LNCaP clone FGC (cell line): ENCODE data around the gene EDEM2.
"Not testable (repeated sequence)": the region's sequence is repeated elsewhere in the genome, so short reads cannot be mapped to it uniquely, and the experiment has no call there.

Source experiments
- DNase-seq: peaks from one replicate; pipeline ENCODE4 v3.0.0-alpha.2; 2011; ENCODE audit warnings: low read depth
- H3K4me3 ChIP-seq: 2 replicates; pipeline ENCODE4 v1.5.1; 2011; ENCODE audit warnings: mild to moderate bottlenecking, low read depth, low read length, control low read depth
- CTCF ChIP-seq: IDR thresholded peaks from 2 replicates; pipeline ENCODE4 v1.5.1; 2012; ENCODE audit warnings: mild to moderate bottlenecking; ENCODE audit not compliant: control insufficient read depth, insufficient read depth; ENCODE audit errors: extremely low read depth

EDEM2 gene

GRCh38 chr20:35079472-35080347 is 67.4 kb downstream of the EDEM2 start:
- no peak for DNase-seq
- H3K4me3 ChIP-seq = no peak overlapping the region
- TF ChIP-seq CTCF = no peak

- DNase-seq = no peak
- no peak overlapping the region for H3K4me3 ChIP-seq
- no peak for TF ChIP-seq CTCF
Observed at GRCh38 chr20:35077872-35078271, 69.3 kb downstream of the EDEM2 start.

GRCh38 chr20:35077341-35077740 is 69.8 kb downstream of the EDEM2 start:
- DNase-seq = no peak
- no peak for TF ChIP-seq CTCF
- H3K4me3 ChIP-seq = no peak overlapping the region

GRCh38 chr20:35071436-35072153 is 75.5 kb downstream of the EDEM2 start:
- not testable (repeated sequence) for H3K4me3 ChIP-seq, DNase-seq

GRCh38 chr20:35066194-35066593 is 80.9 kb downstream of the EDEM2 start:
- no peak for DNase-seq
- no peak overlapping the region for H3K4me3 ChIP-seq
- no peak for TF ChIP-seq CTCF
